ENCODE results near the gene TEX11. TPM values are rescaled to one million over a fixed set of nuclear protein-coding genes. Genes with fewer than 3 reads are reported as not detected.

TEX11 gene
- polyA plus RNA-seq, 1 experiment = not detected

- DNase-seq (ENCODE audit: low read depth, low spot score) = peak; percentile 29
- Histone ChIP-seq H3K27ac (ENCODE audit: low read depth, low read length) (peak overlapping the region; percentile 78), H3K27me3 (ENCODE audit: control insufficient read depth, insufficient read depth, low read length) (no peaks in the 10 kb centered on the region), H3K4me3 (ENCODE audit: low read depth, low read length) (no peak overlapping the region; the same call in 1 of the 2 replicates), H3K9me3 (ENCODE audit: control insufficient read depth, insufficient read depth, low read length) (no peaks in the 10 kb centered on the region)
- POLR2A ChIA-PET = no interaction called here
- CTCF ChIA-PET = interaction anchor here (0.6 to 1.9 kb wide), 4 partner anchors 15 to 346 kb away, joined by 5 to 7 read pairs (median 6); partner anchors contain the start of gene IGBP1
- TF ChIP-seq CTCF (IDR thresholded peaks at IDR 0.05; ENCODE audit: low read depth, low read length) = no peak
Observed at GRCh38 chrX:70479247-70479921, 429.1 kb downstream of the TEX11 start.

Small RNAs within 50 kb of the gene (small RNA-seq; reads per million reads assigned to genes)
- gene SNORD3E (ENCODE audit: insufficient read length, low read depth) = not detected

Other genes starting within 250 kb of the TEX11 start
- gene SLC7A3, start 22.4 kb upstream of the TEX11 start, polyA plus RNA-seq (2011; rRNA removed) = not detected in 2 replicates
- gene SNX12, start 159.6 kb upstream of the TEX11 start, polyA plus RNA-seq (2011; rRNA removed) = 76.0 and 77.0 TPM in 2 replicates
- gene FOXO4, start 187.1 kb upstream of the TEX11 start, polyA plus RNA-seq (2011; rRNA removed) = 1.3 and 1.6 TPM in 2 replicates
- not detected in 2 replicates for gene CXorf65, start 198.0 kb upstream of the TEX11 start, polyA plus RNA-seq (2011; rRNA removed)
- not detected in 2 replicates for gene IL2RG, start 202.9 kb upstream of the TEX11 start, polyA plus RNA-seq (2011; rRNA removed)
- 12.7 and 19.7 TPM in 2 replicates for gene MED12, start 209.9 kb upstream of the TEX11 start, polyA plus RNA-seq (2011; rRNA removed)
- gene NLGN3, start 236.1 kb upstream of the TEX11 start, polyA plus RNA-seq (2011; rRNA removed) = 0.36 and 0.42 TPM in 2 replicates

Measured in AG04450 (cell line).